Measurements from ENCODE around the gene LVRN.

DNA sequence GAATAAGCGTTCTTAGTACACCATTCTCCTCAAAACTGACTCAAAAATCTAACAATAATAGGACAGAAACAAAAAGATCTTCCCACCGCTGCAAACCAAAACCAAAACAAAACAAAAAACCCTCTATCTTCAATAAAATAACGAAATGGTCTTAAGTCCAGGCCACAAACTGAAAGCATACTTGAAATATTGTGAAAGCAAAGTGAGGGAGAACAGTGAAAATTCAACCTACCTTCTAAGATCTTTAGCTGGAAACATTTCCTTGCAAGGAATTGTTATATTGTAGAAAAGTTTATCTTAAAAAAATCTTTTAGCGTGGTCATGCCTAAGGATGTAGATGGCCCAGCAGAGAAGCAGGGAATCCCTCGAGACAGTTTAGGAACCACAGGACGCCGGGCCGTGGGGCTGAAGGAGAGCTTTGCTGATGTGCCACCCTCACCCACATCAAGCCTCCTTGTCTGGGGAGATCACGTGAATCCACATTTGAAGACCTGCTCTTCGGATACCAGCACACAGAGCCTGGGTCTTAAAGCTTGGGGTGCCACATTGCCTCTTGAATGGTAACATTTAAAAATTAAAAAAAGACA is 27.8 kb upstream of the LVRN start:
- TF ChIP-seq, protein P1, sequence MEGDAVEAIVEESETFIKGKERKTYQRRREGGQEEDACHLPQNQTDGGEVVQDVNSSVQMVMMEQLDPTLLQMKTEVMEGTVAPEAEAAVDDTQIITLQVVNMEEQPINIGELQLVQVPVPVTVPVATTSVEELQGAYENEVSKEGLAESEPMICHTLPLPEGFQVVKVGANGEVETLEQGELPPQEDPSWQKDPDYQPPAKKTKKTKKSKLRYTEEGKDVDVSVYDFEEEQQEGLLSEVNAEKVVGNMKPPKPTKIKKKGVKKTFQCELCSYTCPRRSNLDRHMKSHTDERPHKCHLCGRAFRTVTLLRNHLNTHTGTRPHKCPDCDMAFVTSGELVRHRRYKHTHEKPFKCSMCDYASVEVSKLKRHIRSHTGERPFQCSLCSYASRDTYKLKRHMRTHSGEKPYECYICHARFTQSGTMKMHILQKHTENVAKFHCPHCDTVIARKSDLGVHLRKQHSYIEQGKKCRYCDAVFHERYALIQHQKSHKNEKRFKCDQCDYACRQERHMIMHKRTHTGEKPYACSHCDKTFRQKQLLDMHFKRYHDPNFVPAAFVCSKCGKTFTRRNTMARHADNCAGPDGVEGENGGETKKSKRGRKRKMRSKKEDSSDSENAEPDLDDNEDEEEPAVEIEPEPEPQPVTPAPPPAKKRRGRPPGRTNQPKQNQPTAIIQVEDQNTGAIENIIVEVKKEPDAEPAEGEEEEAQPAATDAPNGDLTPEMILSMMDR (IDR thresholded peaks at IDR 0.05): no peak
- TF ChIP-seq POLR2A (IDR thresholded peaks at IDR 0.05) (no peak), EP300 (IDR thresholded peaks at IDR 0.05) (no peak)

Data from tibial nerve (tissue), 4 donors.